Hepatocyte (in vitro differentiated cells): ENCODE measurements around the gene RPUSD4. TPM values are rescaled to one million over a fixed set of nuclear protein-coding genes. Genes with fewer than 3 reads are reported as not detected.

Experiments used
- DNase-seq: peaks from one replicate; pipeline ENCODE4 v3.0.0-alpha.2; 2016; ENCODE audit warnings: low spot score
- H2AFZ ChIP-seq: fragments of 200-600 bp; sonication (generic); 2 replicates; pipeline ENCODE4 v1.6.0; 2016; ENCODE audit warnings: antibody characterized with exemption, mild to moderate bottlenecking
- H3K27ac ChIP-seq: fragments of 200-600 bp; sonication (generic); 2 replicates; pipeline ENCODE4 v1.5.1; 2016; ENCODE audit warnings: mild to moderate bottlenecking
- H3K27me3 ChIP-seq: fragments of 200-600 bp; sonication (generic); 2 replicates; pipeline ENCODE4 v1.6.1; 2016
- H3K36me3 ChIP-seq: fragments of 200-600 bp; sonication (generic); replicated peaks from 2 replicates; pipeline ENCODE4 v1.5.1; 2016; ENCODE audit warnings: low read depth; ENCODE audit not compliant: insufficient read depth
- H3K4me1 ChIP-seq: fragments of 200-600 bp; sonication (generic); 2 replicates; pipeline ENCODE4 v1.5.1; 2016; ENCODE audit warnings: mild to moderate bottlenecking, moderate library complexity; ENCODE audit not compliant: insufficient read depth
- H3K4me2 ChIP-seq: fragments of 200-600 bp; sonication (generic); 2 replicates; pipeline ENCODE4 v1.6.0; 2016
- H3K4me3 ChIP-seq: fragments of 200-600 bp; sonication (generic); 2 replicates; pipeline ENCODE4 v1.5.1; 2016; ENCODE audit warnings: mild to moderate bottlenecking
- H3K79me2 ChIP-seq: fragments of 200-600 bp; sonication (generic); 2 replicates; pipeline ENCODE4 v1.6.0; 2017; ENCODE audit warnings: mild to moderate bottlenecking
- H3K9me2 ChIP-seq: fragments of 200-600 bp; sonication (generic); replicated peaks from 2 replicates; pipeline ENCODE4 v1.6.0; 2017; ENCODE audit warnings: mild to moderate bottlenecking; ENCODE audit not compliant: insufficient read depth
- H3K9me3 ChIP-seq: fragments of 200-600 bp; sonication (generic); 2 replicates; pipeline ENCODE4 v1.5.1; 2016; ENCODE audit warnings: low read depth, mild to moderate bottlenecking
- H4K20me1 ChIP-seq: fragments of 200-600 bp; sonication (generic); 2 replicates; pipeline ENCODE4 v1.6.0; 2016; ENCODE audit warnings: mild to moderate bottlenecking; ENCODE audit not compliant: insufficient read depth, poor library complexity, severe bottlenecking
- CTCF ChIP-seq: fragments of 200-600 bp; sonication (generic); IDR thresholded peaks from 2 replicates; pipeline ENCODE4 v1.5.1; 2016; ENCODE audit warnings: antibody characterized with exemption, mild to moderate bottlenecking; ENCODE audit not compliant: poor library complexity
- EZH2 ChIP-seq: fragments of 200-600 bp; sonication (generic); IDR thresholded peaks from 2 replicates; pipeline ENCODE4 v1.6.1; 2016; ENCODE audit warnings: antibody characterized with exemption, mild to moderate bottlenecking, borderline replicate concordance
- EZH2phosphoT487 ChIP-seq: fragments of 200-600 bp; sonication (generic); IDR thresholded peaks from one replicate; pipeline ENCODE4 v1.6.1; 2018; ENCODE audit warnings: antibody characterized with exemption, mild to moderate bottlenecking, low read depth, moderate library complexity; ENCODE audit not compliant: unreplicated experiment, severe bottlenecking
- WGBS: methylation state at CpG from one replicate; pipeline ENCODE4 v1.1.6; 2016; ENCODE audit warnings: low lambda C conversion rate; ENCODE audit errors: missing lambda C conversion rate; 5-methylcytosine and 5-hydroxymethylcytosine counted together
- polyA plus RNA-seq: library from polyadenylated mRNA; unstranded; fragments of >200 nt; fragmentation: Nextera tagmentation; extraction: Ambion mirVana; gene quantifications from 2 replicates; pipeline ENCODE4 v1.2.1, GENCODE V29; 2016
- total RNA-seq: library from RNA; depleted of rRNA; stranded (reverse); fragments of >200 nt; gene quantifications from 2 replicates; pipeline ENCODE4 v1.2.3, GENCODE V29; 2014

The RPUSD4 gene
- total and polyA plus RNA-seq, 2 experiments from 2014 or later: 16.5 to 26.4 TPM

DNA sequence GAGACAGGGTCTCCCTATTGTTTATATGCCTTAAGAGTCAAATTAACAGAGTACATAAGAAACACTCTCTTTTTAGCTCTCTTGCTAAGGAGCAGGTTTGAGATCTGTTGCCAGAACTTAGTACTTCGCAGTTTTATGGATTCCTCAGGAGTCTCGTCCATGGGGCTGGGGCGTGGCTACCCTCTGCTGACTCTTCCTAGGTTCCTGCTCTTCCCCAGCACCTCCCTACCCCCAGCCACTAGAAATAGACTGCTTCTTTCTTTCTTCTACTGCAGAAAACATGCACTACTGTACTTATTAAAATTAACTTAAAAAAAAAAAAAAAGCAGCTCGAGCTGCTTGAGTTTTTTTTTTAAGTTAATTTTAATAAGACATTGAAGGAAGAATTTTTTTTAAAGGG is 8.1 kb upstream of the RPUSD4 start:
- Histone ChIP-seq H3K27ac (no peak overlapping the region), H3K9me3 (no peaks in the 10 kb centered on the region), H3K36me3 (no peaks in the 10 kb centered on the region), H3K4me3 (no peak overlapping the region), H3K79me2 (peaks cover 94% of the 10 kb centered on the region), H4K20me1 (peaks cover 3% of the 10 kb centered on the region), H3K4me2 (no peak overlapping the region), H3K9me2 (no peaks in the 10 kb centered on the region), H2AFZ (no peak overlapping the region), H3K4me1 (no peaks in the 10 kb centered on the region), H3K27me3 (no peaks in the 10 kb centered on the region)
- no peak for DNase-seq
- TF ChIP-seq CTCF: no peak
- no peak for TF ChIP-seq EZH2
- TF ChIP-seq EZH2phosphoT487: no peak
- 69% methylated on average over 4 of the region's 4 CpGs for WGBS

DNA sequence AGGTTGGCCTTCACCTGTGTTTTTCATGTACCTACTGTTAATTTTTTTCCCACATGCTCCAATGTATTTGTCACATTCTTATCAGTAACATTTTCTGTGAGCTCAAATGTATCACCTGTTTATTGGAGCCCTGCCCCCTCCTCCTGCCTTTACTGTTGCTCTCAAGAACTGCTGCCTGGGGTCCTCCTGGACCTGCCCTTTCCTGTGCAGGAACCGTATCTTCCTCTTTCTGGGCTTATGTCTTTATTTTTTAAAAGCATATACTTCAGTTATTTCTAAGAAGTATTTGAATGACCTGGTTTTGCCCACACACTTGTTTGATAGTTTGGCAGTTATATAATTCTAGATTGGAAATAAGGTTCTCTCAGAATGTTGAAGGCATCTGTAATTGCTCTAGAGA is 6.0 kb upstream of the RPUSD4 start:
- H3K27me3 ChIP-seq: no peaks in the 10 kb centered on the region
- no peaks in the 10 kb centered on the region for H3K9me2 ChIP-seq
- peaks cover 6% of the 10 kb centered on the region for H3K4me1 ChIP-seq
- no peaks in the 10 kb centered on the region for H3K36me3 ChIP-seq
- TF ChIP-seq CTCF (no peak), EZH2phosphoT487 (no peak), EZH2 (no peak)
- DNase-seq: no peak
- no peaks in the 10 kb centered on the region for H4K20me1 ChIP-seq
- peaks cover 90% of the 10 kb centered on the region for H3K79me2 ChIP-seq
- H3K4me2 ChIP-seq: peak overlapping the region; percentile 20
- H3K4me3 ChIP-seq: no peak overlapping the region
- WGBS: 81% methylated on average over 1 of the region's 1 CpG
- peak overlapping the region; percentile 29 for H3K27ac ChIP-seq
- no peaks in the 10 kb centered on the region for H3K9me3 ChIP-seq
- H2AFZ ChIP-seq: no peak overlapping the region

DNA sequence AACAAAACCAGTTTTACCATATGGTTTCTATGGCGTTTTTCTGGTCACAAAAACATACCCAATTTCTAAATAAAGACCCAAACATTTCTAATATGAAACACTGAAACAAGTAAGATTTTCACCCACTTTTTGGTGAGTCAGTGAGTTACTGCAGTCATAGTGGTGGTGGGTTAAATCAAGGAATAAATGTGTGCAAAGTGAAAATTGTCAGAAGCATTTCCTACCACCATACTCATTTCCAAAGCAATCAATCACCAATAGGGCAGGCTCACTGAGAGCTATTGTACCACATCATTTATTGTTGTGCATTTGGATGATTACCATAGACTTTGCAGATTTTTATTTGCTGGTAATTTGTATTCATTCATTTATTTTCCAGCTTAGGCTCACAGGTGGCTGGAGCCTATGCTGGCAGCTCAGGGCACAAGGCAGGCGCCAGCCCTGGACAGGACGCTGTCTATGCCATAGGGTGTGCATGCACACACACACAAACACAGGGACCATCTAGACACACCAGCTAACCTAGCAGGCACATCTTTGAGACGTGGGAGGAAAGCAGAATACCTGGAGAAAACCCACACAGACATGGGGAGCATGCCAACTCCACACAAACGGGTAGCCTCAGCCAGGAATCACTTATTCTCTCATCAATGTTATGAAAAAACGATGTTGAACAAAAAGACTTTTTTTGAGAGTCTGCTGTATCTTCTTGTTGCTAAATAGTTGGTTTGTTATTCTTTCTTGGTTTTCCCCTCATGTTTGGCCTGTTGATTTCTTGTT is 5.3 kb upstream of the RPUSD4 start:
- Histone ChIP-seq H3K4me3 (no peak overlapping the region), H4K20me1 (no peaks in the 10 kb centered on the region), H3K9me3 (no peaks in the 10 kb centered on the region), H3K27ac (no peak overlapping the region), H3K4me2 (no peak overlapping the region), H3K79me2 (peaks cover 88% of the 10 kb centered on the region), H3K9me2 (no peaks in the 10 kb centered on the region), H3K4me1 (peaks cover 7% of the 10 kb centered on the region), H3K36me3 (no peaks in the 10 kb centered on the region), H3K27me3 (no peaks in the 10 kb centered on the region), H2AFZ (no peak overlapping the region)
- TF ChIP-seq EZH2 (no peak), EZH2phosphoT487 (no peak), CTCF (no peak)
- 95% methylated on average over 6 of the region's 6 CpGs for WGBS
- DNase-seq: no peak
